Kidney tubule cell (primary cell): Measurements from ENCODE around the gene OXSR1.
A peak's percentile ranks its signal among the peaks of the same experiment; 100 is the strongest.
"Not testable (repeated sequence)": the region's sequence is repeated elsewhere in the genome, so short reads cannot be mapped to it uniquely, and the experiment has no call there.

Source experiments
- DNase-seq: peaks from one replicate; pipeline ENCODE4 v3.0.0-alpha.2; 2018; ENCODE audit warnings: low spot score

Gene OXSR1

DNA sequence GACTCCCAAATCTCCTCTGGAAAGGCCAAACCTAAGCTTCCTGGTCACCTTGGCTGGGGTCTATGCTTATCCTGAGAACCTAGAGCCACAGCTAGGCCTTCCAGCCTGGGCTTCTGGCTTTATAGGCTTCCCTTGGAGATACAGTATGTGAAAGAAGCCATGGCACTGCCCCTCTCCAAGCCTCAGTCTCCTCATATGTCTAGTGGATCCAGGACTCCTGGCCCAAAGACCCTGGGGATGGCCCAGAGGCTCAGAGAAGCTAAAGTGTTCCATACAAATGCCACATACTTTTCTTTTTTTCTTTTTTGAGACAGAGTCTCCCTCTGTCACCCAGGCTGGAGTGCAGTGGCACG, 37.1 kb upstream of the OXSR1 start:
- DNase-seq = no peak

DNA sequence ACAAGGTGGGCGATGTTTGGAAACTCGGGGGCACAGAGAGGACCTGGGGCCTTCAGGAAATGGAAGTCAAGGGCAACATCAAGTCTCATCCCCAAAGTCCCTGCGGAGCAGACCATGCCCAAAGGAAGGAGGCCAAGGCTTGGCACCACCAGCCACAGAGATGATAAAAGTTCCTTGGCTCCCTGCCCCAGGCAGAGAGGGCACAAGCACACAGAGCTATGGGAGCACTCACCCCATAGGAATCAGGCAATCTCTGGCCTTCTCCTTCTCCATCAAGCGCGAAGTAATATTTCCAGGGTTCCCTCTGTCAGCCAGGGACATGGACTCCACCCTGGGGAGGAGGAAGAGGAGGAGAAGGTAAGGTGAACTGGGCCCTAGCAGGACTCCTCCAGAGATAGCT, 36.3 kb upstream of the OXSR1 start:
- no peak for DNase-seq

DNA sequence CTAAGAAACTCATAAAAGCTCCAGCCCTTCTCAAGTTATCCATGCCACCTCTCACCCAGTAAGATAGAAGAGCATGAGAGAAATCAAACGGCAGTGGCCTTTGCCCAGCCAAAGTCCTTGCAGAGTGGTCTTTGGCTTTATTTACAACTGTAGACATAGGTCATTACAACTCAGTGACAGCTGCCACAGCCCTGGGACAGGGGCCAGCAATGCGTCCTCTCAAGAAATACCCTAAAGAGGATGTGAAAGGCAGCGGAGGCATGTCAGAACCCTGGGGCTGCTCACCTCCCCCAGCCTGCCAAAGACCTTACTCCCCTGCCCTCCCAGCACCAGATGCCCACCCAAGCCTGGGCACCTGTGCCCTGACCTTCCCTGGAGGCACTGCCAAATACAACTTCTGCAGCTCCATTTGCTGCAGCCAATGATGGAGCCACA, 34.7 kb upstream of the OXSR1 start:
- no peak for DNase-seq

DNA sequence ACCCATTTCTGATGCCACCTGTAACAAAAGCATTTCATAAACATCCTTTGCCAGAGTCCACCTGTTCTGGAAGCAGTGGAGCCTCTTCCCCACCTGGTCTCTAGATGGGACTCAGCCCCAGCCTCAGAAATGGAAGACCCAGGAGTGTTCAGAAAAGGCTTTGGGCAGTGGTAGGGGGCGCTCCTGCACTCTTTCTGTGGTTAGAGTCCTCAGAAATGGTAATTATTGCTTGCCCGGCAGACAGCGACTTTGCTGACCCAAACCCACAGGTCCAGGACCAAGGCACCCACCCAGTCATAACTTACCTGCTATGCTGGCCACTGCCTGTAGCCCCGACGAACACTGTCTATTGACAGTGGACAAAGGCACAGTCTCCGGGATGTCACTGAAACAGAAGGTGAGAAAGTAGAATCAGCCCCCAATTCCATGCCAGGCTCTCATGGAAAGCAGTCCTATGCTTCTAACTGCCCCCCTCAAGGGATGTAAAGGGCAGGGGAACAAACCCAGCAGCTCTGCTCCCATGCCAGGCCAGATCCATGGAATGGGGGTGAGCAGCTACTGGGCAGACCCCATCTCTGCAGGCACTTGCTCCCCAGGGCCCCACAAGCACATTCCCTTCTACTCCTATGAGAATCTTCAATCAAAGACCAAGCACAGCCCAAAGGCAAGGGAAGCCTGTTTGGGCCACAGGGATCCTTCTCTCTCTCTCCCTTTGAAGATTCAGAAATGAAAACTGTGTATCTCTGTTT, 33.5 kb upstream of the OXSR1 start:
- no peak for DNase-seq

DNA sequence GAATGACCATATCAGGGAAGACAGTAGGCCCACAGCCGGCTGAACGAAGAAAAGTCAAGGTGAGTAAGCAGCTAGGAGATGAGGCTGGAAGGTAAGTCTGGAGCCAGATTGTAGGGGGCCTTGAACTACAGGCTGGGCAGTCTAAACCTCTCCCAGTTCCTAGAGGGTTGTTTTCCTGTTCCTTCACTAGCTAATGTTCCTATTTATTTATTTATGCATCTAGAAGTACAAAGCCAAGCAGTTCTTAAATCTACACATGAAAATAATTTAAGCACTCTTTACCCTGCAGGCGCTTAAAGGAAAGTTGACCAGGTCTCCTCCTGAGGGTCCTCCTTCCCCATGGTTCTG, 32.2 kb upstream of the OXSR1 start:
- DNase-seq = no peak

DNA sequence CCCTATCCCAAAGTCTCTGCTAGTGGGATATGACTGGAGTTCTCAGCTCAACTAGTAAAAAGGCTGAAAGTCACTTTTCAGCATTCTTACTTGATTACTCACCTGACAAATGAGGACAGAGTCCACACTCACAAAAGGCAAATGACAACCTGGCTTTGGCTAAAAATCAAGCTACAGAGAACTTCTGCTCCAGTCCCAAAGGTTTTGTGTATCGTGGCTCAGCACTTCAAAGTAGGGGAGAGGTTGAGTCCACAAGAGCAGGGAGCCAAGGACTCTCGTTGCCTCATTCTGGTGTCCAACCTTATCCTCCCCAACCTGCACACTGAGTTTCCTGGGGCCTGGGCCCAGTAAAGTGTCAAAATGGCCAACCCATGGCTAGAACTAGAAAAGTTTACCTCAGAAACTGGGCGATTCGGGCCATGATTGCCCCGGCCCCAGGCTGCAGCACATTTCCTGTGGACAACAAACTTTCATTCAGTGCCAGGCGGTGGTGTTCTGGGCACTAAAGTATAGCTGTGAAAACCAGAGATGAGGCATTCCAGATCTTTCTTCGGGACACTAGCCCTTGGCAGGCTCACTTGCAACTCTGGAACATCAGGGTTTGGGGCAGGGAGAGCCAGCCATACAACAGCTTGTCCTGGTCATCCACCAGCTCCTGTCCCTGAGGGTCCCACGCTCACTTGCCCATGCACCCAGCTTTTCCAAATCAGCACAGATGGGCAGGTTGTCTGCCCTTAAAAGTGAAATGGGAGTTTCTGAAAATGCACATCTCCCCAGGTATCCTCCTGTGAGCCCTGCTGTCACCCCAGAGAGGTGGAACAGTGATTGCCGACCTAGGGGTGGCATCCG, 31.6 kb upstream of the OXSR1 start:
- peak; percentile 73 for DNase-seq

DNA sequence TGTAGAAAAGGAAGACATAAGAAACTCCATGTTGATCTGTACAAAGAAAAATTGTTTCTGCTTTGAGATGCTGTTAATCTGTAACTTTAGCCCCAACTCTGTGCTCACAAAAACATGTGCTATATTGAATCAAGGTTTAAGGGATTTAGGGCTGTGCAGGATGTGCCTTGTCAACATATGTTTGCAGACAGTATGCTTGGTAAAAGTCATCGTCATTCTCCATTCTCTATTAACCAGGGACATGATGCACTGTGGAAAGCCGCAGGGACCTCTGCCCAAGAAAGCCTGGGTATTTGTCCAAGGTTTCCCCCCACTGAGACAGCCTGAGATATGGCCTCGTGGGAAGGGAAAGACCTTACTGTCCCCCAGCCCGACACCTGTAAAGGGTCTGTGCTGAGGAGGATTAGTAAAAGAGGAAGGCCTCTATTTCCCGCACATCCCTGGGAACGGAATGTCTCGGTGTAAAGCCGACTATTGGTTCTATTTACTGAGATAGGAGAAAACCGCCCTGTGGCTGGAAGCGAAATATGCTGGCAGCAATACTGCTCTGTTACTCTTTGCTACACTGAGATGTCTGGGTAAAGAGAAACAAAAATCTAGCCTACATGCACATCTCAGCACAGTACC, 30.7 kb upstream of the OXSR1 start:
- DNase-seq = not testable (repeated sequence)

DNA sequence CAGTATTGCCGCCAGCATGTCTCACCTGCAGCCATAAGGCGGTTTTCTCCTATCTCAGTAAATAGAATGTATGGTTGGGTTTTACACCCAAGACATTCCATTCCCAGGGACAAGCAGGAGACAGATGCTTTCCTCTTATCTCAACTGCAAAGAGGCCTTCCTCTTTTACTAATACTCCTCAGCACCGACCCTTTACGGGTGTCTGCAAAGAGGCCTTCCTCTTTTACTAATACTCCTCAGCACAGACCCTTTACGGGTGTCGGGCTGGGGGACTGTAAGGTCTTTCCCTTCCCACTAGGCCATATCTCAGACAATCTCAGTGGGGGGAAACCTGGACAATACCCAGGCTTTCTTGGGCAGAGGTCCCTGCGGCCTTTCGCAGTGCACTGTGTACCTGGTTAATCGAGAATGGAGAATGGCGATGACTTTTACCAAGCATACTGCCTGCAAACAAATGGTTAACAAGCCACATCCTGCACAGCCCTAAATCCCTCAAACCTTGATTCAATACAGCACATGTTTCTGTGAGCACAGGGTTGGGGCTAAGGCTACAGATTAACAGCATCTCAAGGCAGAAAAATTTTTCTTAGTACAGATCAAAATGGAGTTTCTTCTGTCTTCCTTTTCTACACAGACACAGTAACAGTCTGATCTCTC, 29.6 kb upstream of the OXSR1 start:
- DNase-seq = peak; percentile 31

DNA sequence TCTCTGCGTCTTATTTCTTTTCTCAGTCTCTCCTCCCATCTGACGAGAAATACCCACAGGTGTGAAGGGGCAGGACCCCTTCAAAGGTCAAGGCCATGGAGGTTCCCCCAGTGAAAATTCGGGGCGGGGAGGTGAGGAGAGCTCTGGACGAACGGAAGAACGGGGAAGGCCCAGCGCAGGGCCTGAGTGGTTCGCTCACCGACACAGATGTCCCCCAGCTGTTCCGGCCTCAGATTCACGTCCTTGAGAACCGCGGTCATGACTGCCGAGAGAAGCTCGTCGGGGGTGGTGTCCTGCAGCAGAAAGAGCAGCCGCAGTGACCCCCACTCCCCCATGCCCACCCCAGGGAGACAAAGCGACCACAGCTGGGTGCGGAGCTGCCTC, 29.0 kb upstream of the OXSR1 start:
- DNase-seq = peak; percentile 35

DNA sequence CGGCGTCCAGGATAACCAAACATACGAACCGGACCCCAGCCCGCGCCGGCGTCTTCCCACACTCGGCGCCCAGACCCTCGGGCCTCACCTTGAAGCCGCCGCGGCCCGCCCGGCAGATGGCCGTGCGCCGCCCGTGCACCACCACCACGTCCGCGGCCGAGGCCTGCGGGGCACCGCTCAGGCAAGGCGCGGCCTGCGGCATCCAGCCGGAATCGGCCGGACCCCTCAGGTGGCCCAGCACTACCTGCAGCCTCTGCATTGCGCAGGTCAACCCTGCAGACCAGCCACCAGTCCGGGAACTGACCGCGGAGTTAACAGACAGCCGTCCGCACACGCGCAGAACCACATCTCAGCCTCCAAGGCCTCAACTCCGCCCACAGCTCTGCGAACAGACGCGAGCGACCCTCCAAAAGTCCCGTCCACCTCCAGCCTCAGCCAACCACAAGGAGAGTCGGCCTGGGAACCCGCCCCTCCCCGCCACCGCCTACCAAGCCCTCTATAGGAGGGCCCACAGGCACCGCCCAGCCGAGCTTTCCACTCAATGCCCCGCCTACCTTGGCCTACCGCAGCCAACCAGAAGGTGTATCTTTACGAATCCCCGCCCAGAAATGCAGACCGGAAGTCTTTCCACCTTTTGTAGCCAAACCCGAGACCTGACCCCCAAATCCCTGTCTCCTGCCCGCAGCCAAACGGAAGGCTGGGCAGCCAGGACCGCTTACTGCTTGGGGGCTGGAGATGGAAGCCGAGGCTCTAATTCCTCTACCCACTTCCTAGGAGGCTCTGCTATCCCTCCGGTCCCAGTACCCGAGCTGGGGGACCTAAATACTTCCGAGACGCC, 28.3 kb upstream of the OXSR1 start, which contains the start of gene ACAA1:
Gene ACAA1, minus strand, starts transcription at position 351 of the 838 bp plus-strand sequence. Its CDS starts 92 bp downstream, at position 259.
- peak; percentile 100 for DNase-seq

DNA sequence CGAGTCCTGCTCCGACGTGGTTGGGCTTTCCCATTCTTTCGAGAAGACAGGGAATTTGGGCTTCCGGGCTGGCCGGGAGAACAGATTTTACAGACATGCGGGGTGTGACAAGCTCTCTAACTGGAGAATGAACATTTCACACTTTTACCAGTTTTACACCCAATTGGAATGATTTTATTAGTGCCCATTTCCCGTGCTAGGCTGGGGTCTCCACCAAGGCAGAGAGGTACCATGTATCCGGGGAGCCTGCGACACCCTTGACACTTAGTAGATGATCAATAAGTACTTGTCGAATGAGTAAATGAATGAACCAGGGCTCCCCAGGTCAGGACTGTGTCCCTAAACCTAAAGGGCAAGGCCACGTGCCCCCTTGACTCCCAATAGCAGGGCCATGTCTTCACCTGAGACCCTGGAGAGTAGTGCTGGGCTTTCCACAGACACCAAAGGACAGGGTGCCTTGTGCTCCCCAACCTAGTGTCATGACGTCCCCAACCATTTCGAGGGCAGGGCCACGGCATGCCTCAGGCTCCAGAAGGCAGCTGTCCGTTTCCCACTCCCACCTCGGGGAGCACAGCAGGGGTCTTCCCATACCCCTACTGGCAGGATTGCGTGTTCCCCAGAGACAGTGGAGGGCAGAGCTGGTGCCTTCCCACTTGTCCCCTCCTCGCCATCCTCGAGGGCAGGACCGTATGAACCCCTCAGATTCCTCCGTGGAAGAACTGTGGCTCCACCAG, 27.6 kb upstream of the OXSR1 start:
- no peak for DNase-seq

DNA sequence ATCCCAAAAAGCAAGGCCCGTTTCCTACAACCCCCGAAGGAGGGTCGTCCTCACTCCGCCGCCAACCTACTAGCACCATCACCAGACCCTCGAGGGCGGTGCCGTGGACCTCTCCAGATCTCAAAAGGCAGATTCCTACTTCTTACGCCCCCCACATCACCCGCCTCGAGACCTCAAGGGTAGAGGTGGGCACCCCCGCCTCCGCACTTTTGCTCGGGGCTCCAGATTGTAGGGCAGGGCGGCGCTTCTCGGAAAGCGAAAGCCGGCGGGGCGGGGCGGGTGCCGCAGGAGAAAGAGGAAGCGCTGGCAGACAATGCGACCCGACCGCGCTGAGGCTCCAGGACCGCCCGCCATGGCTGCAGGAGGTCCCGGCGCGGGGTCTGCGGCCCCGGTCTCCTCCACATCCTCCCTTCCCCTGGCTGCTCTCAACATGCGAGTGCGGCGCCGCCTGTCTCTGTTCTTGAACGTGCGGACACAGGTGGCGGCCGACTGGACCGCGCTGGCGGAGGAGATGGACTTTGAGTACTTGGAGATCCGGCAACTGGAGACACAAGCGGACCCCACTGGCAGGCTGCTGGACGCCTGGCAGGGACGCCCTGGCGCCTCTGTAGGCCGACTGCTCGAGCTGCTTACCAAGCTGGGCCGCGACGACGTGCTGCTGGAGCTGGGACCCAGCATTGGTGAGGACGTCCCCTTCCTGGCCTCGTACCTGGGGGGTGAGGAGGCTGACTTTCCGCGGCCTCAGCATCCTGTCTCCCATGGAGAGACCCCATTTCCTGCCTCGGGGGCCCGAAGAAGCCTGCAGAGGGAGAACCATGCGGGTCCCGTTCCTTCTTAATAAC, 26.8 kb upstream of the OXSR1 start, which contains the start of gene MYD88:
Gene MYD88, plus strand, starts transcription at position 313 of the 842 bp plus-strand sequence. Its CDS starts 40 bp downstream, at position 353.
- DNase-seq = peak; percentile 66

DNA sequence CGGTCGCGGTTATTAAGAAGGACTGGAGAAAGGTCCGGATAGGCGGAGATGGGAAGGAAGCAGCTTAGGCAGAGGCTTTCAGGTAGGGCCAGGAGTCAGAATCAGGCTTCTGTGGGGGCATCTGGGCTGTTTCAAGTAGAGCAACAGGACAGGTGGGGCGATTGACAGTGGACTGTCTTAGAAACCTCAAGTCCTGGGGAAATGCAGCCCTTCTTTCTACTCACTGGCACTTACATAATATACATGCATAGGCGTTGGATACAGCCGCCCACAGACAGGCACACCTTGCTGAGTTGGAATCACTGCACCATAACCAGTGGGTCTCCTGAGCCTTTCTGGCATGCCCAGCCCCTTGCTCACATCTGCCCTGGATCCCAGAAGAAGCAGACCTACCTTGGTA, 26.1 kb upstream of the OXSR1 start:
- peak; percentile 32 for DNase-seq

DNA sequence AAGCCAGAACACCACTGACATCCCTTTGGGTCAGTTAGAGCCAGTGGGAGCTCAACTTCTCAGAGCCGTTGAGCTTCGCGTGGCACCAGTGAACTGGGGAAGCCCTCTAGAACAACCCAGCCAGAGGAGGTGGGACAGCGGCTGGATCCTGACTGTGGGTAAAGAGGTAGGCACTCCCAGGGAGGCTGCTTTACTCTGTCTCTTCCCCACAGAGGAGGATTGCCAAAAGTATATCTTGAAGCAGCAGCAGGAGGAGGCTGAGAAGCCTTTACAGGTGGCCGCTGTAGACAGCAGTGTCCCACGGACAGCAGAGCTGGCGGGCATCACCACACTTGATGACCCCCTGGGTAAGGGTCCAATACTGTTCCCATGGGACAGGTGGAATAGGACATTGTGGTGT, 25.7 kb upstream of the OXSR1 start:
- DNase-seq = no peak

DNA sequence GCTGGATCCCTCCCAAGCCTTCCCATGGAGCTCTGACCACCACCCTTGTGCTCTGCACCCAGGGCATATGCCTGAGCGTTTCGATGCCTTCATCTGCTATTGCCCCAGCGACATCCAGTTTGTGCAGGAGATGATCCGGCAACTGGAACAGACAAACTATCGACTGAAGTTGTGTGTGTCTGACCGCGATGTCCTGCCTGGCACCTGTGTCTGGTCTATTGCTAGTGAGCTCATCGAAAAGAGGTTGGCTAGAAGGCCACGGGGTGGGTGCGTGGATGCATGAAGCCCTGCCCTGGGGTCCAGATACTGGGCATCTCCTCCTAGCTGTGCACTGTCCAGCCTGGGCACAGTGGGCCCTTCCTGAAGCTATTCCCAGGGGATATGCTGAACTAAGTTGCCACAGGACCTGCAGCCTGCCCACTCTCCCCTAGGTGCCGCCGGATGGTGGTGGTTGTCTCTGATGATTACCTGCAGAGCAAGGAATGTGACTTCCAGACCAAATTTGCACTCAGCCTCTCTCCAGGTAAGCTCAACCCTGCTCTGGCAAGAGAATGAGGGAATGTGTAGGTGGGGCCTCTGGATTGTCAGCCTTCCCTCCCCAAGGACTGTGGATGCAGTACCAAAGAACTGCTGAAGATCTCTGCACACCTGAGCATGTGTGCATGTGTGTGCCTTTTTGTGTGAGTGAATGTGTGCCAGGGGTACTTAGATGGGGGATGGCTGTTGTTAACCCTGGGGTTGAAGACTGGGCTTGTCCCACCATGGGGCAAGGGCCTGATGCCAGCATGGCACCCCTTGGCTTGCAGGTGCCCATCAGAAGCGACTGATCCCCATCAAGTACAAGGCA, 24.8 kb upstream of the OXSR1 start:
- peak; percentile 23 for DNase-seq

DNA sequence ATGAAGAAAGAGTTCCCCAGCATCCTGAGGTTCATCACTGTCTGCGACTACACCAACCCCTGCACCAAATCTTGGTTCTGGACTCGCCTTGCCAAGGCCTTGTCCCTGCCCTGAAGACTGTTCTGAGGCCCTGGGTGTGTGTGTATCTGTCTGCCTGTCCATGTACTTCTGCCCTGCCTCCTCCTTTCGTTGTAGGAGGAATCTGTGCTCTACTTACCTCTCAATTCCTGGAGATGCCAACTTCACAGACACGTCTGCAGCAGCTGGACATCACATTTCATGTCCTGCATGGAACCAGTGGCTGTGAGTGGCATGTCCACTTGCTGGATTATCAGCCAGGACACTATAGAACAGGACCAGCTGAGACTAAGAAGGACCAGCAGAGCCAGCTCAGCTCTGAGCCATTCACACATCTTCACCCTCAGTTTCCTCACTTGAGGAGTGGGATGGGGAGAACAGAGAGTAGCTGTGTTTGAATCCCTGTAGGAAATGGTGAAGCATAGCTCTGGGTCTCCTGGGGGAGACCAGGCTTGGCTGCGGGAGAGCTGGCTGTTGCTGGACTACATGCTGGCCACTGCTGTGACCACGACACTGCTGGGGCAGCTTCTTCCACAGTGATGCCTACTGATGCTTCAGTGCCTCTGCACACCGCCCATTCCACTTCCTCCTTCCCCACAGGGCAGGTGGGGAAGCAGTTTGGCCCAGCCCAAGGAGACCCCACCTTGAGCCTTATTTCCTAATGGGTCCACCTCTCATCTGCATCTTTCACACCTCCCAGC, 24.0 kb upstream of the OXSR1 start:
- DNase-seq = no peak

DNA sequence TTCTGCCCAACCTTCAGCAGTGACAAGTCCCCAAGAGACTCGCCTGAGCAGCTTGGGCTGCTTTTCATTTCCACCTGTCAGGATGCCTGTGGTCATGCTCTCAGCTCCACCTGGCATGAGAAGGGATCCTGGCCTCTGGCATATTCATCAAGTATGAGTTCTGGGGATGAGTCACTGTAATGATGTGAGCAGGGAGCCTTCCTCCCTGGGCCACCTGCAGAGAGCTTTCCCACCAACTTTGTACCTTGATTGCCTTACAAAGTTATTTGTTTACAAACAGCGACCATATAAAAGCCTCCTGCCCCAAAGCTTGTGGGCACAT, 23.4 kb upstream of the OXSR1 start:
- peak; percentile 95 for DNase-seq

DNA sequence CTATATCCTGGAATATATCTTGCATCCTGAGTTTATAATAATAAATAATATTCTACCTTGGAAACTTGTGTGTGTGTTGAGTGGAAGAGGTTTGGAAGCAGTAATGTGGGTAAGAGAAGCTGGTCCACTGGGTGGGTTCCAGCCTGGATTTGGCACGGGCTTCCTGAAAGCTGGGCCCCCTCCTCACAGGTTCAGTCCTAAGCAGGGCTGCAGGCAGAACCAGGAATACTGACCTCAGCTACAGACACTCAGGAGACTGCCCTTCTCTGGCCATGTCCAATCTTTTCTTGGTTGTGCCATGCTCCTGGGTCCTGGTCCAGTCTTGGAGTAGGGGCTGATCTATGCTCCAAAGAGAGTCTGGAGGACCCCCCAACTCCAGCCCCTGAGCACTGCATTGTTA, 22.4 kb upstream of the OXSR1 start:
- DNase-seq = no peak
